Karpas-422 (cell line): Measurements from ENCODE around the gene SIPA1. TPM values are rescaled to one million over a fixed set of nuclear protein-coding genes. Genes with fewer than 3 reads are reported as not detected.

Source experiments
- DNase-seq: peaks from one replicate; pipeline ENCODE4 v3.0.0-alpha.2; 2015
- H2AFZ ChIP-seq: fragments of 200-600 bp; sonication (generic); 2 replicates; pipeline ENCODE4 v1.6.1; 2014; ENCODE audit warnings: antibody characterized with exemption, low read length, mixed read lengths
- H3K27ac ChIP-seq: fragments of 200-600 bp; sonication (generic); 2 replicates; pipeline ENCODE4 v1.5.1; 2014; ENCODE audit warnings: mild to moderate bottlenecking, low read length, moderate library complexity
- H3K27me3 ChIP-seq: fragments of 200-600 bp; sonication (generic); 2 replicates; pipeline ENCODE4 v1.6.1; 2014; ENCODE audit warnings: low read length, mixed read lengths
- H3K36me3 ChIP-seq: fragments of 200-600 bp; sonication (generic); 2 replicates; pipeline ENCODE4 v1.6.1; 2014; ENCODE audit warnings: low read length, mixed read lengths; ENCODE audit not compliant: insufficient read depth
- H3K4me1 ChIP-seq: fragments of 200-600 bp; sonication (generic); 2 replicates; pipeline ENCODE4 v1.6.1; 2014; ENCODE audit warnings: mild to moderate bottlenecking, low read length, mixed read lengths
- H3K4me2 ChIP-seq: fragments of 200-600 bp; sonication (generic); 2 replicates; pipeline ENCODE4 v1.6.1; 2014; ENCODE audit warnings: low read length, low read depth, mild to moderate bottlenecking; ENCODE audit not compliant: poor library complexity, severe bottlenecking
- H3K4me3 ChIP-seq: fragments of 200-600 bp; sonication (generic); 2 replicates; pipeline ENCODE4 v1.5.1; 2014; ENCODE audit warnings: mild to moderate bottlenecking, antibody characterized with exemption, low read length, mixed read lengths
- H3K79me2 ChIP-seq: fragments of 200-600 bp; sonication (generic); 2 replicates; pipeline ENCODE4 v1.6.1; 2014; ENCODE audit warnings: mild to moderate bottlenecking, low read length, mixed read lengths
- H3K9ac ChIP-seq: fragments of 200-600 bp; sonication (generic); 2 replicates; pipeline ENCODE4 v1.6.0; 2014; ENCODE audit warnings: low read length
- H3K9me2 ChIP-seq: fragments of 200-600 bp; sonication (generic), shearing (Covaris generic); replicated peaks from 2 replicates; pipeline ENCODE4 v1.6.0; 2014; ENCODE audit warnings: mild to moderate bottlenecking, low read length, moderate library complexity; ENCODE audit not compliant: insufficient read depth
- H3K9me3 ChIP-seq: fragments of 300-700, 200-600 bp; sonication (generic); 2 replicates; pipeline ENCODE4 v1.6.1; 2014; ENCODE audit warnings: low read length, mixed read lengths
- H4K20me1 ChIP-seq: fragments of 200-600 bp; sonication (generic); 2 replicates; pipeline ENCODE4 v1.6.1; 2014; ENCODE audit warnings: mild to moderate bottlenecking, antibody characterized with exemption, low read length, low read depth; ENCODE audit not compliant: insufficient read depth
- total RNA-seq: library from RNA; depleted of rRNA; stranded (reverse); fragments of >200 nt; shearing (Covaris generic); gene quantifications from 2 replicates; pipeline ENCODE4 v1.2.3, GENCODE V29; 2014; ENCODE audit warnings: low replicate concordance

Gene SIPA1
- total RNA-seq, 1 experiment from 2014 or later: 74.6 TPM

DNA sequence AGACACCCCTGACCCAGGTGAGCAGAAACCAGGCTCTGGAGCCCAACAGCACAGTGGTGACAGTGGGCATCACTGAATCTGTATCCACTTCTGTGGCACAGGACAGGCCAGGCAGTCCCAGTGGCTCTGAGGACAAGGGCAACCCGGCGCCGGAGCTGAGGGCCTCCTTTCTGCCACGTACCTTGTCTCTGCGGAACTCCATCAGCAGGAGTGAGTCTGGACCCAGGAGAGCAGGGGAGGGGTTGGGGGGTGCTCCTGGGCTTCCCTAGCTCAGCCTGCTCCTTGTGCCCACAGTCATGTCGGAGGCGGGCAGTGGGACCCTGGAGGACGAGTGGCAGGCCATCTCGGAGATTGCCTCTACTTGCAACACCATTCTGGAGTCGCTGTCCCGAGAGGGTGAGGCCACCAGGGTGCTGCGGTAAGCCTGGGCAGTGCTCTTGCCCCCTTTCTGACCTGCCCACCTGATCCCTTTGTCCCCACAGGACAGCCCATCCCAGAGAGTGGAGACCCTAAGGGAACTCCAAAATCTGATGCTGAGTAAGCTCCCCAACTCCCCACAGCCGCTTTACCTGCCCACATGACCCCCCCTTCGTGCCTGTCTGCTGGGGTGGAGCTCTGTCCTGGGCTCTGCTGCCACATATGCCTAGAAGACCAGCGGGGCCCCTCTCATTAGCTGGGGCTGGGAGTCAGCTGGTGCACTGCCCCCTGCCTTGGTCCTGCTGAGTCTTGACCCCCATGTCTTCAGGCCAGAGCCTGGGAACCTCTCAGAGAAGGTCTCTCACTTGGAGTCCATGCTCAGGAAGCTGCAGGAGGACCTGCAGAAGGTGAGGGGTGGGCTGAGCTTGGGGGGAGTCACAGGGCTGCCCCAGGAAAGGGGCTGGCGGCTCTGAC, 12.0 kb downstream of the SIPA1 start:
- H3K4me2 ChIP-seq: no peak overlapping the region
- H3K4me3 ChIP-seq: no peak overlapping the region
- no peaks in the 10 kb centered on the region for H3K27me3 ChIP-seq
- H3K9me3 ChIP-seq: no peaks in the 10 kb centered on the region
- H4K20me1 ChIP-seq: no peaks in the 10 kb centered on the region; the same call in 1 of the 2 replicates
- peaks cover 24% of the 10 kb centered on the region for H3K4me1 ChIP-seq
- H3K9ac ChIP-seq: no peak overlapping the region
- H3K27ac ChIP-seq: no peak overlapping the region
- H3K79me2 ChIP-seq: no peaks in the 10 kb centered on the region; the same call in 1 of the 2 replicates
- peak; percentile 32 for DNase-seq
- no peak overlapping the region for H2AFZ ChIP-seq
- H3K9me2 ChIP-seq: no peaks in the 10 kb centered on the region
- peaks cover 12% of the 10 kb centered on the region; the same call in 1 of the 2 replicates for H3K36me3 ChIP-seq

DNA sequence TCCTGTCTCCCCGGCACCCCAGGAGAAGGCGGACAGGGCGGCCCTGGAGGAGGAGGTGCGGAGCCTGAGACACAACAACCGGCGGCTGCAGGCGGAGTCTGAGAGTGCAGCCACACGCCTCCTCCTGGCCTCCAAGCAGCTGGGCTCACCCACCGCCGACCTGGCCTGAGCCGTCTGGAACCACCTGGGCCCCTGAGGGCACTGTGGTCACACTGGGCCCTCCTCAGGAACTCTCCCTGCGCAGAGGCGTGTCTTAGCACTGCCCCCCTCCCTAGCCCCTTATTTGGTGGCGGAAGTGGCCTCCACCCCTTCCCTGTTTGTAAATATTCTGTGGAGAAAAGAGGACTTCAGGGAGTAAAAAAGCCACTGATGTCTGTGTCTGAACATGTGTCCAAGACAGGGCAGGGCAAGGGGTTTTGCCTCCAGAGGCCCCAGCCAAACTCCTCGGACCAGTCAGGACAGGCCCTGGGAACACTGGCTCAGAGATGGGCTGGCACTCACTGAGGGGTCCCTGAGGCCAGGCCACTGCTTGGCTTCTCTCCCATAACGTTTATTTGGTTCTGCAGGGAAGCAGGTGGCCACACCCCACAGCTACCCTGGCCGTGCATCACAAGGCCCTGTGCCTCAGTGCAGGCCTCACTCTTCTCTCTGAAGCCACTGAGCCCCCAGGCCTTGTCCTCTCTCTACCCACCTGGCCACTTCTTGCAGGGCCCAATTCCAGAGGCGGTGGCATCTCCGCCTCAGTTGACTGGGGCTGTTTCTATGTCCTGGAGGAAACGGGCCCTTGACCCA, 12.8 kb downstream of the SIPA1 start:
- H3K9ac ChIP-seq: no peak overlapping the region
- H3K9me3 ChIP-seq: no peaks in the 10 kb centered on the region
- no peaks in the 10 kb centered on the region for H3K9me2 ChIP-seq
- H4K20me1 ChIP-seq: no peaks in the 10 kb centered on the region; the same call in 1 of the 2 replicates
- H2AFZ ChIP-seq: no peak overlapping the region
- H3K36me3 ChIP-seq: peaks cover 11% of the 10 kb centered on the region; the same call in 1 of the 2 replicates
- H3K4me3 ChIP-seq: no peak overlapping the region
- no peak overlapping the region for H3K4me2 ChIP-seq
- H3K27ac ChIP-seq: no peak overlapping the region
- no peaks in the 10 kb centered on the region for H3K27me3 ChIP-seq
- H3K4me1 ChIP-seq: peaks cover 24% of the 10 kb centered on the region
- H3K79me2 ChIP-seq: no peaks in the 10 kb centered on the region
- DNase-seq: no peak

- H3K79me2 ChIP-seq: no peaks in the 10 kb centered on the region
- no peaks in the 10 kb centered on the region for H3K9me3 ChIP-seq
- H3K27ac ChIP-seq: peak overlapping the region; percentile 85; the same call in 1 of the 2 replicates
- no peaks in the 10 kb centered on the region for H3K9me2 ChIP-seq
- peak overlapping the region; percentile 84 for H3K4me2 ChIP-seq
- H2AFZ ChIP-seq: no peak overlapping the region
- H3K4me3 ChIP-seq: no peak overlapping the region
- H3K27me3 ChIP-seq: no peaks in the 10 kb centered on the region
- no peak for DNase-seq
- peak overlapping the region; percentile 75; the same call in 1 of the 2 replicates for H3K9ac ChIP-seq
- H4K20me1 ChIP-seq: no peaks in the 10 kb centered on the region; the same call in 1 of the 2 replicates
- peaks cover 11% of the 10 kb centered on the region; the same call in 1 of the 2 replicates for H3K36me3 ChIP-seq
- H3K4me1 ChIP-seq: peaks cover 24% of the 10 kb centered on the region
Observed at GRCh38 chr11:65651339-65651588, 13.4 kb downstream of the SIPA1 start.

DNA sequence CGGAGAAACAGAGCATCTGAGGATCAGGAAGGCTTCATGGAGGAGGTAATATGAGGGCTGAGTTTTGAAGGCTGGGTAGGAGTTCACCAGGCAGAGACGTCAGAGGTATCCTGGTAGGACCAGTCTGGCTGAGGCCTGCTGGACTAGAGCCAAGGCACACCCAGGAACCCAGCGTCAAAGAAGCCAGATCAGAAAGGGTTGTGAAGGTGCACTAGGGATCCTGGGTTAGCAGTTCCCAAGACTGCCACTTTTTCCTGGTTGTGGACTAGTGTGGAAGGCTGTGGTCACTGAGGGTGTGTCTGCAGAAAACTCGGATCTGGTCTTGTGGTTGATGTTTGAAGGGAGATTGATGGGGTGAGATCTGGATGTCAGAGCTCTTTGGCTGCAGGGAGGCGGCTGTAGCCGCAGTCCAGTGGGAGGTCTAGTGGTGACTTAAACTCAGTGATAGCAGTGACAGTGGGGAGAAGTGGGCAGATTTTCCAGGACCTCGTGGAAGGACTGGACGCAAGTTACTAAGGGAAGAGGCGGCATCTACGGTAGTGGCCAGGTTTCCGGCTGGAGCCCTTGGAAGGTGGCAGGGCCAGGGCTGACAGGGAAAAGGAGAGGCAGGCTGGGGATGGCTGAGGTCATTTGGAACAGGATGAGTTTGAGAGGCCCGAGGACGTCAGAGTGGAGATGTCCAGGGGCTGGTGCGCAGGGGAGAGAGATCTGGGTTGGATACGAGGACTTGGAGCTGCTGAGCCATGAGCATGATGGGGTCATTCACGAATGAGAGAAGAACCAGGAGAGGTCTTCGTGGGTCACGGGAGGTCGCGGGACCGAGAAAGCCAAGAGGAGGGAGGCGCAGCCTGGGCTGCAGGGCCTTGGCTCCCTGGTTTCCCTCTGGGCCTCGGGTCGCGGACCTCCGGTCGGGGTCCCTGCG, 13.9 kb downstream of the SIPA1 start:
- DNase-seq: no peak
- Histone ChIP-seq H3K79me2 (no peaks in the 10 kb centered on the region), H3K36me3 (peaks cover 13% of the 10 kb centered on the region; the same call in 1 of the 2 replicates), H4K20me1 (no peaks in the 10 kb centered on the region; the same call in 1 of the 2 replicates), H2AFZ (no peak overlapping the region), H3K9ac (peak overlapping the region; percentile 75), H3K27me3 (no peaks in the 10 kb centered on the region), H3K27ac (peak overlapping the region; percentile 85), H3K9me3 (no peaks in the 10 kb centered on the region), H3K4me2 (peak overlapping the region; percentile 84), H3K9me2 (no peaks in the 10 kb centered on the region), H3K4me1 (peaks cover 24% of the 10 kb centered on the region), H3K4me3 (peak overlapping the region; percentile 58; the same call in 1 of the 2 replicates)

DNA sequence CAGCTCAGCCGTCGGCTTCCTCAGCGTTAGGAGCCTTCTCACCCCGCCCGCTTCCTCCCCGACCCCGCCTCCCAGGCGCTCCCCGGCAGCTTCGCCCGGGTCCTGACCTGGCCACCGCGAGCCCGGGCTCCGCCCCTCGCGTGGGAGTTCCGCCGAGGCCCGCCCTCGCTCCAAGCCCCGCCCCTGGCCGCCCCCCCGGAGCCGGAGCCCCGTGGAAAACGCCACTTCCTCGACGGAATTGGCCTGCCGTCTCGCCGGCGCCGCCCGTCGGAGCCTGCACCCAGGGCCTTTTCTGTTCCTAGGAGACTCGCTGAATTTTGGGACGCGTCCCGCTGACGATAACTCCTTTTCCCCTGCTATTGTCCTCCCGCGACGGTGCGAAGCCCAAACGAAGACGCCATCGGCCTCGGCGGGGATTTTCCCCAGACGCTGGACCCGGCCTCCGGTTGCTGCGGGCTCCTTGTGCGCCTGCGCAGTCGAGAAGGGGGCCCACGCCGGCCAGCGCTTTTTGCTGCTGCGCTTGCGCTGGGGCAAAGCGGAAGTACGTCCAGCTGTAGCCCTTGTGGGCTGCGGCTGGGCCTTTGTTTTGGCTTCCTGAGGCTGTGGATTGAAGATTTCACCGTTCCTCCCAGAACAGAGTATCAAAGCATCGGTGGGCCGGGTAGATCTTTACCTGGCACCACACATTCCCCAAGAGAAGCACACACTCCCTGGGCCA, 14.8 kb downstream of the SIPA1 start:
- H3K27me3 ChIP-seq: no peaks in the 10 kb centered on the region
- H3K9me3 ChIP-seq: no peaks in the 10 kb centered on the region
- peak overlapping the region; percentile 75 for H3K9ac ChIP-seq
- peaks cover 20% of the 10 kb centered on the region for H3K36me3 ChIP-seq
- H3K27ac ChIP-seq: peak overlapping the region; percentile 85
- peak overlapping the region; percentile 84 for H3K4me2 ChIP-seq
- H4K20me1 ChIP-seq: no peaks in the 10 kb centered on the region; the same call in 1 of the 2 replicates
- peak overlapping the region; percentile 58; the same call in 1 of the 2 replicates for H3K4me3 ChIP-seq
- H3K4me1 ChIP-seq: peaks cover 24% of the 10 kb centered on the region
- no peaks in the 10 kb centered on the region for H3K79me2 ChIP-seq
- no peak overlapping the region for H2AFZ ChIP-seq
- no peaks in the 10 kb centered on the region for H3K9me2 ChIP-seq
- peak; percentile 95 for DNase-seq

DNA sequence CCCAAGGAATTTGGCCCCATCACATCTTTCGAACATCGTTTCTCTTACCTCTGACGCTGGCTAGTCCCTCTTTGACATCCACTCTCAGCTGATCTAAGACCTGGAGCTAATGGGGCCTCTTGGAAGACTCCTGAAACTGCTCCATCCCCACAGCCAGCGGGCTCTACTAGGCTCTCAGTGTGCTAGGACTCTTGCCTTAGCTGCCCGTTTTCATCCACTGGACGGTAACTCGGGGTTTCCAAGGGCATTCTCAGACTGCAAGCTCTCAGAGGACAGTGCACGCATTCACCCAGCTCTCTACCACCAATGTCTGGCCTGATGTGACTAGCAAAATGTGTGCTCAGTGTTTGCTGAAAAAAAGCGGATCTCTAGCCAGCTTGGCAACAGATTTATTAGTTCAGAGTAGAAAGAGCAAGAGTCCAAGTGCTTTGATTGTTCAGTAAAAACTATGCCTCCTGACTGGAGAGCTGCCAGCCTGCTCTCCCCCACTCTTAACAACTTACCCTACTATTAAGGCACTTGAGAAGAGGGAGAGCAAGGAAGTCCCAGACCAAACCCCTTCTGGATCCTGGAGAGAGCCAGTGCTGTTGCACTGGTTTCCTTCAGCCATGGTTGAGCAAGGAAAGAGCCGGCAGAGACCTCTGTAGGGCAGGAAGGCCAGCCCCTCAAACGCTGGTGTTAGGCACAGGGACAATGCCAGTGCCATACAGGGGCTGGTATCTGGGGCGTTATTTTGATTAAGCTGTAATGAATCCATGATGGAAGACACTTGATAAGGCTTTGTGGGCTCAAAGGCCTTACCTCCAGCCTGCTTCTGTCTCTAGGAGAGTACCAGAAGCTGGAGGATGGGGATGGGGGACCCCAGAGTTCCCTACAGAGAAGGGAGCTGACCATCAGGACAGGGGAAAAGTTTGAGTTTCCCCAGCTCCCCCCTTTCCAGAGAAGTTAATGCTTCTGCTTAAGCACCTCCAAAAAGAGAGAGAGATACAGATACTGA, 15.6 kb downstream of the SIPA1 start:
- no peak for DNase-seq
- Histone ChIP-seq H3K79me2 (no peaks in the 10 kb centered on the region), H2AFZ (no peak overlapping the region), H3K36me3 (peaks cover 25% of the 10 kb centered on the region), H3K27ac (peak overlapping the region; percentile 85), H3K4me3 (peak overlapping the region; percentile 58; the same call in 1 of the 2 replicates), H3K9me3 (no peaks in the 10 kb centered on the region), H3K4me1 (peaks cover 24% of the 10 kb centered on the region), H3K27me3 (no peaks in the 10 kb centered on the region), H3K9ac (peak overlapping the region; percentile 75), H4K20me1 (no peaks in the 10 kb centered on the region; the same call in 1 of the 2 replicates), H3K9me2 (no peaks in the 10 kb centered on the region), H3K4me2 (peak overlapping the region; percentile 84)
